AG04450 (cell line): Measurements from ENCODE around the gene PPP2R2C. TPM values are rescaled to one million over a fixed set of nuclear protein-coding genes. Genes with fewer than 3 reads are reported as not detected.

Experiments
- CTCF ChIA-PET: fragments of 300-600, 350-600 bp; formaldehyde crosslinking; extraction: SDS; loops from one replicate; lab custom pipeline; 2022; ENCODE audit warnings: antibody characterized with exemption, inconsistent platforms; lab: Charles Lee
- POLR2A ChIA-PET: fragments of 350-600 bp; formaldehyde crosslinking; extraction: SDS; loops from one replicate; lab custom pipeline; 2021; ENCODE audit warnings: antibody characterized with exemption, inconsistent platforms; lab: Yijun Ruan, JAX
- DNase-seq: peaks from one replicate; pipeline ENCODE4 v3.0.0-alpha.2; 2011; ENCODE audit warnings: low read depth, low spot score
- H3K27ac ChIP-seq: one replicate; pipeline ENCODE4 v1.5.1; 2012; ENCODE audit warnings: low read depth, low read length, control low read depth
- H3K27me3 ChIP-seq: one replicate; pipeline ENCODE4 v1.6.0; 2012; ENCODE audit warnings: low read length; ENCODE audit not compliant: control insufficient read depth, insufficient read depth
- H3K4me3 ChIP-seq: 2 replicates; pipeline ENCODE4 v1.5.1; 2011; ENCODE audit warnings: mild to moderate bottlenecking, low read depth, low read length, control low read depth
- H3K9me3 ChIP-seq: 2 replicates; pipeline ENCODE4 v1.5.1; 2012; ENCODE audit warnings: low read length; ENCODE audit not compliant: control insufficient read depth, insufficient read depth
- polyA plus RNA-seq: library from polyadenylated mRNA; depleted of rRNA; stranded (reverse); fragments of >200 nt; gene quantifications from 2 replicates; pipeline ENCODE4 v1.2.3, GENCODE V29; 2011
- TF ChIP-seq, protein P1 (sequence below): IDR thresholded peaks from 2 replicates; pipeline ENCODE4 v1.5.1; 2011; ENCODE audit warnings: low read depth, low read length, control low read depth, inconsistent platforms

The PPP2R2C gene
- polyA plus RNA-seq, 1 experiment = 0.07 TPM

- Histone ChIP-seq H3K27me3 (no peaks in the 10 kb centered on the region), H3K4me3 (no peak overlapping the region), H3K9me3 (peaks cover 10% of the 10 kb centered on the region; the same call in 1 of the 2 replicates), H3K27ac (no peak overlapping the region)
- ChIA-PET CTCF (no interaction called here), POLR2A (no interaction called here)
- TF ChIP-seq, protein P1, sequence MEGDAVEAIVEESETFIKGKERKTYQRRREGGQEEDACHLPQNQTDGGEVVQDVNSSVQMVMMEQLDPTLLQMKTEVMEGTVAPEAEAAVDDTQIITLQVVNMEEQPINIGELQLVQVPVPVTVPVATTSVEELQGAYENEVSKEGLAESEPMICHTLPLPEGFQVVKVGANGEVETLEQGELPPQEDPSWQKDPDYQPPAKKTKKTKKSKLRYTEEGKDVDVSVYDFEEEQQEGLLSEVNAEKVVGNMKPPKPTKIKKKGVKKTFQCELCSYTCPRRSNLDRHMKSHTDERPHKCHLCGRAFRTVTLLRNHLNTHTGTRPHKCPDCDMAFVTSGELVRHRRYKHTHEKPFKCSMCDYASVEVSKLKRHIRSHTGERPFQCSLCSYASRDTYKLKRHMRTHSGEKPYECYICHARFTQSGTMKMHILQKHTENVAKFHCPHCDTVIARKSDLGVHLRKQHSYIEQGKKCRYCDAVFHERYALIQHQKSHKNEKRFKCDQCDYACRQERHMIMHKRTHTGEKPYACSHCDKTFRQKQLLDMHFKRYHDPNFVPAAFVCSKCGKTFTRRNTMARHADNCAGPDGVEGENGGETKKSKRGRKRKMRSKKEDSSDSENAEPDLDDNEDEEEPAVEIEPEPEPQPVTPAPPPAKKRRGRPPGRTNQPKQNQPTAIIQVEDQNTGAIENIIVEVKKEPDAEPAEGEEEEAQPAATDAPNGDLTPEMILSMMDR = no peak
- DNase-seq = no peak
Observed at GRCh38 chr4:6301051-6301731, 171.2 kb downstream of the PPP2R2C start.

DNA sequence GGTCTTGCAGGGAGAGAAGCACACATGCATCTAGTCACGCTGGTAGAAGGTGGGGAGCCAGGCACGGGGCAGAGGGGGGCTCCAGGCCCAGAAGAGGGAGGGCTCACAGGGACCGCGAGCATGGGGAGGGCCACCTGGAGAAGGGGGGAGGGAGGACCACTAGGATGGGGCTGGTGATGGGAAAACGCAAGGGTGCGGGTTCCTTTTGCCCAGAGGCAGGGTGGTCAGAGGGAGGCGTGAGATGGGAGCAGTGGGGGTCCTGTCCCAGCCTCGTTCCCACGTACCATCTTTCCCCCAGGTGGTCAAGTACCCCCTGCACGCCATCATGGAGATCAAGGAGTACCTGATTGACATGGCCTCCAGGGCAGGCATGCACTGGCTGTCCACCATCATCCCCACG is 172.1 kb downstream of the PPP2R2C start:
- no peak overlapping the region for H3K4me3 ChIP-seq
- ChIA-PET CTCF (no interaction called here), POLR2A (no interaction called here)
- no peaks in the 10 kb centered on the region for H3K27me3 ChIP-seq
- no peak for DNase-seq
- H3K9me3 ChIP-seq = peaks cover 10% of the 10 kb centered on the region; the same call in 1 of the 2 replicates
- TF ChIP-seq, protein P1 = no peak
- H3K27ac ChIP-seq = no peak overlapping the region

DNA sequence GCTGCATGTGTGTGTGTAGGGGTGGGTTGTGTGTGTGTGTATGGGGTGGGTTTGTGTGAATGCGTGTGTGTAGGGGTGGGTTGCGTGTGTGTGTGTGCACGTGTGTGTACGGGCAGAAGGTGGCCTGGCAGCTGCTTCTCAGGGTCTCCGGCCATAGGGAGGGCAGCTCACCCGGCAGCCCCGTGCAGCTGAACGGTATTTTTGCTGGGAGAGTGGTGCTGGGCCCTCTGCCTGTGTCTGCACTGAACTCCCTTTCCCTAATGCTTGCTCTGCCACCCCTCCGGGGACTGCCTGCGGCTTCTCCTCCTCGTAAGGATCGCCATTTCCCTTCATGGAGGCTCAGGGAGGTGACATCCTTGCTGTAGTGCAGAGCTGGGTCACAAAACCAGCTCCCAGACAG is 172.5 kb downstream of the PPP2R2C start:
- Histone ChIP-seq H3K27ac (no peak overlapping the region), H3K27me3 (no peaks in the 10 kb centered on the region), H3K9me3 (peaks cover 10% of the 10 kb centered on the region; the same call in 1 of the 2 replicates), H3K4me3 (no peak overlapping the region)
- DNase-seq = no peak
- CTCF ChIA-PET = no interaction called here
- POLR2A ChIA-PET = no interaction called here
- TF ChIP-seq, protein P1 = no peak

- POLR2A ChIA-PET = no interaction called here
- TF ChIP-seq, protein P1 = no peak
- Histone ChIP-seq H3K27me3 (no peaks in the 10 kb centered on the region), H3K27ac (no peak overlapping the region), H3K4me3 (no peak overlapping the region), H3K9me3 (peaks cover 10% of the 10 kb centered on the region; the same call in 1 of the 2 replicates)
- CTCF ChIA-PET = interaction anchor here (1.0 kb wide), 1 partner anchor 49 kb away, joined by 4 read pairs; no protein-coding TSS in a partner anchor
- DNase-seq = no peak
Observed at GRCh38 chr4:6298852-6299251, 173.6 kb downstream of the PPP2R2C start.

DNA sequence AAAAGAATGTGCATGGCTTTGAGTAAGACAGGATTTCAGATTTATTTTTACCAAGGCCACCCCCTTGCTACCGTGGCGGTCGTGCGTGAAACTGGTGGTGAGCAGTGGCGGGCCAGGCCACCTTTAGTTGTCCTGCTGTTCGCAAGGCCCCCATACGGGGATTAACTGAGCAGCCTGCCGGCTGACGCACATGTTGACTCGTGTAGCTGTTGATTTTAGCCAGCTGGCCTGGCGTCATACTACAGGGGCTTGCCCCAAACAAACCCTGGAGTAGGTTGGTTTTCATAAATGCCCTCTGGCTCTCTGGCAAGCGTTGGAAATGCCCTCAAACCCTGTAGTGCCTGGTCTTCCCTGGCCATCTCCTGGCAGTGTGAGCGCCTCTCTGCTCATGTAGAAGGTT is 174.4 kb downstream of the PPP2R2C start:
- Histone ChIP-seq H3K9me3 (peaks cover 10% of the 10 kb centered on the region; the same call in 1 of the 2 replicates), H3K27me3 (no peaks in the 10 kb centered on the region), H3K4me3 (no peak overlapping the region), H3K27ac (no peak overlapping the region)
- POLR2A ChIA-PET = interaction anchor here (0.6 kb wide), 1 partner anchor 24 kb away, joined by 3 read pairs; no protein-coding TSS in a partner anchor
- DNase-seq = peak; percentile 10
- TF ChIP-seq, protein P1 = no peak
- CTCF ChIA-PET = interaction anchor here (1.0 kb wide), 1 partner anchor 48 kb away, joined by 4 read pairs; no protein-coding TSS in a partner anchor
